Measurements from ENCODE around the gene RTN4. TPM values are rescaled to one million over a fixed set of nuclear protein-coding genes. Genes with fewer than 3 reads are reported as not detected.

Gene RTN4
- total and polyA plus RNA-seq, 8 donors = 181 to 373 (median 200) TPM

- H3K27me3 ChIP-seq = no peaks in the 10 kb centered on the region
- H3K9me3 ChIP-seq = peaks cover 0 to 17% of the 10 kb centered on the region in 2 donors
- TF ChIP-seq, protein P1, sequence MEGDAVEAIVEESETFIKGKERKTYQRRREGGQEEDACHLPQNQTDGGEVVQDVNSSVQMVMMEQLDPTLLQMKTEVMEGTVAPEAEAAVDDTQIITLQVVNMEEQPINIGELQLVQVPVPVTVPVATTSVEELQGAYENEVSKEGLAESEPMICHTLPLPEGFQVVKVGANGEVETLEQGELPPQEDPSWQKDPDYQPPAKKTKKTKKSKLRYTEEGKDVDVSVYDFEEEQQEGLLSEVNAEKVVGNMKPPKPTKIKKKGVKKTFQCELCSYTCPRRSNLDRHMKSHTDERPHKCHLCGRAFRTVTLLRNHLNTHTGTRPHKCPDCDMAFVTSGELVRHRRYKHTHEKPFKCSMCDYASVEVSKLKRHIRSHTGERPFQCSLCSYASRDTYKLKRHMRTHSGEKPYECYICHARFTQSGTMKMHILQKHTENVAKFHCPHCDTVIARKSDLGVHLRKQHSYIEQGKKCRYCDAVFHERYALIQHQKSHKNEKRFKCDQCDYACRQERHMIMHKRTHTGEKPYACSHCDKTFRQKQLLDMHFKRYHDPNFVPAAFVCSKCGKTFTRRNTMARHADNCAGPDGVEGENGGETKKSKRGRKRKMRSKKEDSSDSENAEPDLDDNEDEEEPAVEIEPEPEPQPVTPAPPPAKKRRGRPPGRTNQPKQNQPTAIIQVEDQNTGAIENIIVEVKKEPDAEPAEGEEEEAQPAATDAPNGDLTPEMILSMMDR (IDR thresholded peaks at IDR 0.05) = no peak
- no peak overlapping the region for H3K27ac ChIP-seq
- no peak overlapping the region for H3K4me3 ChIP-seq
- no peaks in the 10 kb centered on the region for H3K36me3 ChIP-seq
- DNase-seq (no peak), ATAC-seq (no peak)
- no peaks in the 10 kb centered on the region for H3K4me1 ChIP-seq
- intact Hi-C loops (cut with DNase I) = no loop called here
Measured at GRCh38 chr2:54941248-54941984, 108.8 kb downstream of the RTN4 start.

- no peaks in the 10 kb centered on the region for H3K36me3 ChIP-seq
- peaks cover 0 to 17% of the 10 kb centered on the region in 2 donors for H3K9me3 ChIP-seq
- no peak for ATAC-seq
- DNase-seq = no peak
- H3K27ac ChIP-seq = no peak overlapping the region
- TF ChIP-seq, protein P1 (IDR thresholded peaks at IDR 0.05) = no peak
- no peaks in the 10 kb centered on the region for H3K4me1 ChIP-seq
- H3K27me3 ChIP-seq = no peaks in the 10 kb centered on the region
- intact Hi-C loops (cut with DNase I) = no loop called here
- H3K4me3 ChIP-seq = no peak overlapping the region
Measured at GRCh38 chr2:54940723-54941122, 109.5 kb downstream of the RTN4 start.

- H3K4me3 ChIP-seq = no peak overlapping the region
- H3K27ac ChIP-seq = no peak overlapping the region
- TF ChIP-seq, protein P1 (IDR thresholded peaks at IDR 0.05) = no peak
- H3K4me1 ChIP-seq = no peaks in the 10 kb centered on the region
- H3K27me3 ChIP-seq = no peaks in the 10 kb centered on the region
- no peak for ATAC-seq
- peaks cover 0 to 17% of the 10 kb centered on the region in 2 donors for H3K9me3 ChIP-seq
- no peaks in the 10 kb centered on the region for H3K36me3 ChIP-seq
- intact Hi-C loops (cut with DNase I) = no loop called here
- no peak for DNase-seq
Measured at GRCh38 chr2:54939446-54940118, 110.7 kb downstream of the RTN4 start.

DNA sequence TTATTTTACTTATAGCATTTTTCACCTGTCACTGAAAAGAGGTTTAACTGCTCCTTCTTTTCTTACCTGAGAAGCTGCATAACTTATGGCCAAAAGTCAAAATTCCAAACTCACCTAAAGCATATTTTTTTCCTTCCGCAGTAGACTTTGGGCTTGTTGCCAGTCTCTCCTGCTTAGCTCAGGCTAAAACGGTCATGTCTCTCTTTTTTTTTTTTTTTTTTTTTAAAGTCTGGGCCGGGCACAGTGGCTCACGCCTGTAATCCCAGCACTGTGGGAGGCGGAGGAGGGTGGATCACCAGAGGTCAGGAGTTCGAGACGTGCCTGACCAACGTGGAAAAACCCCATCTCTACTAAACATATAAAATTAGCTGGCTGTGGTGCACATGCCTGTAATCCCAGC, 113.5 kb downstream of the RTN4 start:
- peaks cover 0 to 17% of the 10 kb centered on the region in 2 donors for H3K9me3 ChIP-seq
- ATAC-seq (no peak), DNase-seq (no peak)
- TF ChIP-seq, protein P1 (IDR thresholded peaks at IDR 0.05) = no peak
- H3K36me3 ChIP-seq = no peaks in the 10 kb centered on the region
- no peak overlapping the region for H3K27ac ChIP-seq
- no peak overlapping the region for H3K4me3 ChIP-seq
- H3K4me1 ChIP-seq = no peaks in the 10 kb centered on the region
- no peaks in the 10 kb centered on the region for H3K27me3 ChIP-seq
- intact Hi-C loops (cut with DNase I) = no loop called here

DNA sequence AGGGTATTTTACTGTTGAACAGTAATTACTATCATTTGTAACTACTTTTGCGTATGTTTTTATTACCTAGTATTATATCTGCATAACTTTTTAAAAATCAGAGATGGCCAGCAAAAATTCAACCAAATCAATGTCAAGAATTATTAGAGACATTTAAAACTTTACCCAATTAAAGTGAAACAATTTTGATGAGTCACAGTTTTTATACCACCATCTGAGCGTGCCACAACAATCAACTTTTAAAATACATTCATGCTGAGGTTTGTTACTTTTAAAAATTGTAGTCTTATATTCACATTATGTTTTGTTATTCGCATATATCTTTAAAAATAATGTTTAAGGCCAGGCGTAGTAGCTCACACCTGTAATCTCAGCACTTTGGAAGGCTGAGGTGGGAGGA, 114.9 kb downstream of the RTN4 start:
- TF ChIP-seq, protein P1 (IDR thresholded peaks at IDR 0.05) = no peak
- H3K27me3 ChIP-seq = no peaks in the 10 kb centered on the region
- H3K4me1 ChIP-seq = no peaks in the 10 kb centered on the region
- no peak for DNase-seq
- H3K27ac ChIP-seq = no peak overlapping the region
- no peak for ATAC-seq
- peaks cover 0 to 17% of the 10 kb centered on the region in 2 donors for H3K9me3 ChIP-seq
- intact Hi-C loops (cut with DNase I) = no loop called here
- no peaks in the 10 kb centered on the region for H3K36me3 ChIP-seq
- H3K4me3 ChIP-seq = no peak overlapping the region

Measured in left lung (tissue), 10 donors.